Globus pallidus (tissue), 1 donor: ENCODE results near the gene GP1BB.
"Not testable (repeated sequence)": the region's sequence is repeated elsewhere in the genome, so short reads cannot be mapped to it uniquely, and the experiment has no call there.

Experiments
- DNase-seq: peaks from one replicate; pipeline ENCODE4 v3.0.0-alpha.2; 2015; ENCODE audit warnings: low spot score

The GP1BB gene

DNA sequence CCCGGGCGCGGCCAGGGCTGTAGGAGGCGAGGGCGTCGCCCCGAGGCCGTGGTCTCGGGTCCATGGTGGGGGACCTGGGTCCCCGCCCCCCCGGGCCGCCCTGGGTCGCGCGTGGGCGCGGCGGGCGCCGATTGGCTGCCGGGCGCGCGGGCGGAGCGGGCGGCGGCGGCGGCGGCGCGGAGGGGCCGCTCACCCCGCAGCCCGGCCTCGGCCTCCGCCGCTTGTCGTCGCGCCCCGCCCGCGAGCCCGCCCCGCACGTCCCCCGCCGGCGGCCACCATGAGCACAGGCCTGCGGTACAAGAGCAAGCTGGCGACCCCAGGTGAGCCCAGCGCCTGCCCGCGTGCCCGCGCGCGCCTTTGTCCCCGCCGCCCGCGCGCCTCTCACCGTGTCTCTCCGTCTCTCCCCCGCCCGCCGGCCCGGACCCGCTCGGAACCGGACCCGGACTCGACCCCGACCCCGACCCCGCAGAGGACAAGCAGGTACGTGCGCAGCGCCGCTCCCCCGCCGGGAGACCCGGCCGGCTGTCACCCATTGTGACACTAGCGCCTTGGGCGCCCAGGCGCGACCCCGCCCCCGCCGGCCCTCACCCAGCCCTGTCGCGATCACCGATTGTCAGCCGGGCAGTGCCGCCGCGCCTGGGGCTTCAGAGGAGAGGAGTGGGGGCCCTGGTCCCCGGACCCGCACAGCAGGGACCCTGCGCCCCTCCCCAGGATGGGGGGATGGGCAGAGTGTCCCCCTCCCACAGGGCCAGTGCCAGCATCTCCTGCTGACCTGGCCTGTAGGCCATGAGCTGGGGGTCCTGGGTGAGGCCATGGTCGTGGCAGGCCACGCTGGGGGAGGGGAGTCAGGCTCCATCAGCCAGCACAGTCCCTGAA, 8.8 kb upstream of the GP1BB start, which contains the start of gene SEPTIN5:
Gene SEPTIN5 (plus strand): TSS at position 192 of the 876 bp plus-strand sequence. CDS start 86 bp downstream, at position 278.
- no peak for DNase-seq

DNA sequence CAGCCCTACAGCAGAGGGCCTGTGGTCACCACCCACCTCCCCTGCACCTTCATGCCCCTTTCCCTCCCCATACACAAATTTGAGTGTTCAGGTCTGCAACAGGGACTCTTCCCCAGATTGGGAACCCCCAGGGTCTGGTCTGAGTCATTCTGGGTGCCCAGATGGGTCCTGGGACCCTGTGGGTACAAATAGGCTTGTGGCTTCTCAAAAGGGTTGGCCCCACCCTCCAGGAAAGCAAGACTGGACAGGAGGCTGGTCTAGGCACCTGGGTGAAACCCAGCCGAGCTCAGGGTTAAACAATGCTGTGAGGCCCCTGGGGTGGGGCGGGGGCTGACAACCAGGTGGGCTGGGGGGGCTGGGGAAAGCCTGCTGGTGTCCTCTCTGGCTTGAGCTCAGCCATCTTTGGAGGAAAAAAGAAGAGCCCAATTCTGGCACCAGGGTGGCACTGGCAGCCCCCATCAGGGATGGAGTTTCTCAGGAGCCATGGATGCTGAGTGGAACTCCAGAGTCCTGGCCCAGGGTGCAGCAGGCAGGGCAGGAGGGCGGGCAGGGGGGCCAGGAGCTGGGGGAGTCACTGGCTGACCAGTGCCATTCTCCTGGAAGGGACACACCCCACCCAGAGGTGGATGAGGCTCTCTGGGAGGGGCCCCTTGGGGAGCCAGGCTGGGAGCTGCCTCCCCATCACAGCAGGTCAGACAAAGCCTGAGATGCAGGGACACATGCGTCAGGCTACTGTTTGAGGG, 8.0 kb upstream of the GP1BB start:
- DNase-seq: no peak

GRCh38 chr22:19716041-19716828, 7.1 kb upstream of the GP1BB start:
- DNase-seq: no peak

GRCh38 chr22:19716829-19717105, 6.6 kb upstream of the GP1BB start:
- DNase-seq: no peak

DNA sequence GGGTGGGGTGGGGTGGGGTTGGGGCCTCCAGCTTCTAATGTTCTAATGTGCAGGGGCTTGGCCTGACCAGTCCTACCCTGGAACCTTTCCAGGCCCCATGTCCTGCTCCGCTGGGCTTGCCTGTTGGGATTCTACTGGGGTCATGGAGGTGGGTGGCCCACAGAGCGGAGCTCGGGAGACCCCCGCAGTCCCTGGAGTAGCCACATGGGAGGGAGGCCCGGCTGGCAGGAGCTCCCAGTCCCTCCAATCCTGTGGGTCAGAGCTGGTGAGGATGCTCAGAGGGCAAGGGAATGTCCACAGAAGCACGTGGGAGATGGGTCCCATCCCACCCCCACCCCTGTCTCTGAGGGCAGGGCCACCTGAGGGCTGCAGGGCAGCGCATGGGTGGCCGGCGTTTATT, 6.2 kb upstream of the GP1BB start:
- no peak for DNase-seq

GRCh38 chr22:19717691-19718455, 5.5 kb upstream of the GP1BB start:
- peak; percentile 27 for DNase-seq

GRCh38 chr22:19718456-19719049, 4.8 kb upstream of the GP1BB start:
- no peak for DNase-seq

GRCh38 chr22:19719050-19719482, 4.3 kb upstream of the GP1BB start:
- no peak for DNase-seq

DNA sequence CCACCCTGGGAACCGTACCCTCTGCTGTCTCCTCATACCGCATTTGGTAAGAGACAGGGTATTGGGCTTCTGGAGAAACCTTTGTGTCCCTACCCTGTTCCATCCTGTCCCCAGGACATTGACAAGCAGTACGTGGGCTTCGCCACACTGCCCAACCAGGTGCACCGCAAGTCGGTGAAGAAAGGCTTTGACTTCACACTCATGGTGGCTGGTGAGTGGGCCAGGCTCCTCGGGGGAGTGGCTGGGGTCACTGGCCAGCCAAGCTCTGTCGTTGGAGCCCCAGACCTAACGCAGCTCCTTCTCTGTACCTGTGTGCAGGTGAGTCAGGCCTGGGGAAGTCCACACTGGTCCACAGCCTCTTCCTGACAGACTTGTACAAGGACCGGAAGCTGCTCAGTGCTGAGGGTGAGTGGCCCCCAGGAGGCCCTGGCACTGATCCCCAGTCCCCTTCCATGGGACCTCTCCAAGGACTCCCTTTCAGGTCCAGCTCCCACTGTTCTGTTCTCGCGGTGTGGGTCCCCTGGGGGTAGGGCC, 3.8 kb upstream of the GP1BB start:
- no peak for DNase-seq

GRCh38 chr22:19720150-19720827, 3.0 kb upstream of the GP1BB start:
- no peak for DNase-seq

- no peak for DNase-seq
These were observed 2.4 kb upstream of the GP1BB start for GRCh38 chr22:19720999-19721329.

- no peak for DNase-seq
These were observed 1.8 kb upstream of the GP1BB start for GRCh38 chr22:19721330-19722177.

- no peak for DNase-seq
These were observed 959 bp upstream of the GP1BB start for GRCh38 chr22:19722178-19722981.

- no peak for DNase-seq
These were observed 432 bp upstream of the GP1BB start for GRCh38 chr22:19722982-19723231.

DNA sequence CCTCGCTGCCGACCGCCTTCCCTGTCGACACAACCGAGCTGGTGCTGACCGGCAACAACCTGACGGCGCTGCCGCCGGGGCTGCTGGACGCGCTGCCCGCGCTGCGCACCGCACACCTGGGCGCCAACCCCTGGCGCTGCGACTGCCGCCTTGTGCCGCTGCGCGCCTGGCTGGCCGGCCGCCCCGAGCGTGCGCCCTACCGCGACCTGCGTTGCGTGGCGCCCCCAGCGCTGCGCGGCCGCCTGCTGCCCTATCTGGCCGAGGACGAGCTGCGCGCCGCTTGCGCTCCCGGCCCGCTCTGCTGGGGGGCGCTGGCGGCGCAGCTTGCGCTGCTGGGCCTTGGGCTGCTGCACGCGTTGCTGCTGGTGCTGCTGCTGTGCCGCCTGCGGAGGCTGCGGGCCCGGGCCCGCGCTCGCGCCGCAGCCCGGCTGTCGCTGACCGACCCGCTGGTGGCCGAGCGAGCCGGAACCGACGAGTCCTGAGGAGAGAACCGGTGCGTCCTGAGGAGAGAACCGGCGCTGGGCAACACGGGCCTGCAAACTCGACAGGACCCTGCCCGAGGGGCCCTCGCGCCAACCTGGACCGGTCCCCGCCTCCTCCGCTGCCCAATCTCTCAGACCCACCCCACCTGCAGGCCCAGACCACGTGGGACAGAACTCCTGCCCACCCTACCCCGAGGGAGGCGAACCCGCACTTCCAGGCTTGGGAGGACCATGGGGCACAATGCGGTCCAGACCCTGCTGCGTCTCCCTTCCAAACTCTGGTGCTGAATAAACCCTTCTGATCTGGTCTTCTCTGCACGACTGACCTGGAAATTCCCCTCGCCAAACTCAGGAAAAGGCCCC, 866 bp downstream of the GP1BB start:
- no peak for DNase-seq

GRCh38 chr22:19724927-19725661, 1.8 kb downstream of the GP1BB start:
- DNase-seq: no peak

- not testable (repeated sequence) for DNase-seq
These were observed 2.9 kb downstream of the GP1BB start for GRCh38 chr22:19726064-19726788.
